Osteocyte (in vitro differentiated cells): ENCODE data around the gene MAP1B. TPM values are rescaled to one million over a fixed set of nuclear protein-coding genes. Genes with fewer than 3 reads are reported as not detected.

Experiments
- DNase-seq: peaks from one replicate; pipeline ENCODE4 v3.0.0; 2021; ENCODE audit warnings: mixed read lengths; ENCODE audit not compliant: unreplicated experiment; ENCODE audit errors: extremely low spot score
- H3K27ac Mint-ChIP-seq: one replicate; pipeline ENCODE4 v1.8.0; 2021; ENCODE audit warnings: mild to moderate bottlenecking, mixed read lengths; ENCODE audit not compliant: unreplicated experiment
- H3K27me3 Mint-ChIP-seq: one replicate; pipeline ENCODE4 v1.8.0; 2021; ENCODE audit warnings: mixed read lengths; ENCODE audit not compliant: unreplicated experiment
- H3K36me3 Mint-ChIP-seq: one replicate; pipeline ENCODE4 v1.8.0; 2021; ENCODE audit warnings: mixed read lengths; ENCODE audit not compliant: unreplicated experiment
- H3K4me1 Mint-ChIP-seq: one replicate; pipeline ENCODE4 v1.8.0; 2021; ENCODE audit warnings: mixed read lengths; ENCODE audit not compliant: unreplicated experiment
- H3K4me3 Mint-ChIP-seq: one replicate; pipeline ENCODE4 v1.8.0; 2021; ENCODE audit warnings: mild to moderate bottlenecking, moderate library complexity, mixed read lengths; ENCODE audit not compliant: unreplicated experiment
- H3K9me3 Mint-ChIP-seq: one replicate; pipeline ENCODE4 v1.8.0; 2021; ENCODE audit warnings: mixed read lengths; ENCODE audit not compliant: unreplicated experiment
- total RNA-seq: library from RNA; stranded (reverse); gene quantifications from 2 replicates; pipeline ENCODE4 v1.2.1, GENCODE V29; 2021
- TF ChIP-seq, protein P1 (sequence below): fragments of 200-600 bp; sonication (generic); IDR thresholded peaks from 2 replicates; pipeline ENCODE4 v1.5.0; 2021; ENCODE audit warnings: antibody characterized with exemption, mild to moderate bottlenecking, moderate library complexity

MAP1B gene
- total RNA-seq, 1 donor from 2014 or later = 189 TPM

DNA sequence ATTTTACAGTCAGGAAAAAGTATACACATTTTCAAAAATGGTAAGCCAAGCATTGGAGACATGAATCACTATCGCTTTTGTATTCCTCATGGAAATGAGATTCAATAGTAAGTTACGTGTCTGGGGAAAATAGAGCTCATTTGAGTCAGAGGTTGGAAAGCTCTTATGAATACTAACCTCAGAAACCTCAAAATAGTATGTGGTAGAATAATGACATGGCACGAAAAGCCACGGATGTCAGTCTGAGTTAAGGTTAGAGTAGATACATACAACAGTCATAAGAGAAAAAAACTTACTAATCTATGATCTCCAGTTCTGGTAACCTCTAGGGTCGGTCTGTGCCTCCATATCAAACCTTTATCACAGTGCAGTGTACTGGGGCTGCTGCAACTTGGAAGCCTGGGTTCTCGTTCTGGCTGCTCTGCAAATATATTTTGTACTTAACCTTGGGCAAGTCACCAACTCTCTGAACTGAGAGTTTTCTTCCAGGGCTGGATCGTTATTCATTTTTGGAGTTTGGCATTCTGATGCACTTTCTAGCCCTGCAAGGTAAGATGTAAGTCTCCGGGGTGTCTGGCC, 31.8 kb downstream of the MAP1B start:
- Mint-ChIP-seq H3K36me3 (peaks cover 42% of the 10 kb centered on the region), H3K27me3 (no peaks in the 10 kb centered on the region), H3K9me3 (no peaks in the 10 kb centered on the region), H3K4me3 (no peak overlapping the region), H3K4me1 (peaks cover 80% of the 10 kb centered on the region), H3K27ac (peak overlapping the region; percentile 84)
- TF ChIP-seq, protein P1, sequence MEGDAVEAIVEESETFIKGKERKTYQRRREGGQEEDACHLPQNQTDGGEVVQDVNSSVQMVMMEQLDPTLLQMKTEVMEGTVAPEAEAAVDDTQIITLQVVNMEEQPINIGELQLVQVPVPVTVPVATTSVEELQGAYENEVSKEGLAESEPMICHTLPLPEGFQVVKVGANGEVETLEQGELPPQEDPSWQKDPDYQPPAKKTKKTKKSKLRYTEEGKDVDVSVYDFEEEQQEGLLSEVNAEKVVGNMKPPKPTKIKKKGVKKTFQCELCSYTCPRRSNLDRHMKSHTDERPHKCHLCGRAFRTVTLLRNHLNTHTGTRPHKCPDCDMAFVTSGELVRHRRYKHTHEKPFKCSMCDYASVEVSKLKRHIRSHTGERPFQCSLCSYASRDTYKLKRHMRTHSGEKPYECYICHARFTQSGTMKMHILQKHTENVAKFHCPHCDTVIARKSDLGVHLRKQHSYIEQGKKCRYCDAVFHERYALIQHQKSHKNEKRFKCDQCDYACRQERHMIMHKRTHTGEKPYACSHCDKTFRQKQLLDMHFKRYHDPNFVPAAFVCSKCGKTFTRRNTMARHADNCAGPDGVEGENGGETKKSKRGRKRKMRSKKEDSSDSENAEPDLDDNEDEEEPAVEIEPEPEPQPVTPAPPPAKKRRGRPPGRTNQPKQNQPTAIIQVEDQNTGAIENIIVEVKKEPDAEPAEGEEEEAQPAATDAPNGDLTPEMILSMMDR = no peak
- no peak for DNase-seq

DNA sequence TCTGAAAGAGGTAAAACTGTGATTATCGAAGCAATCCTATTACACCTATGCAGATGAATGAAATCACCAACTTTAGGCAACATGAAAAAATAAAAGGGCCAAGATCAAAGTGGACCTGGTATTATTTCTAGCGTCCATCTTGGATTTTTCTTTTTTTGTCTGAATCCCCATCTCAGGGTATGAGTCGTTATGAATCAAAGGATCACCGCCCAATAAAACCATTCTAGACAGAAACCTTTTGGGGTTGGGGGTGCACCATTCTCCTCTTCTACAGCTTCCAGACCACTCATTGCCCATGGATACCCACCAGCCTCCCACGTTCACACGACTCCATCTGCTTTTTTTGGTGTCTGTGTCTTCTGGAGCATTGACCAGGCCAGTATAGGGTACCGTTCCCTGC, 33.4 kb downstream of the MAP1B start:
- Mint-ChIP-seq H3K4me1 (peaks cover 81% of the 10 kb centered on the region), H3K4me3 (no peak overlapping the region), H3K36me3 (peaks cover 48% of the 10 kb centered on the region), H3K27ac (peak overlapping the region; percentile 95), H3K9me3 (no peaks in the 10 kb centered on the region), H3K27me3 (no peaks in the 10 kb centered on the region)
- no peak for DNase-seq
- TF ChIP-seq, protein P1 = no peak

DNA sequence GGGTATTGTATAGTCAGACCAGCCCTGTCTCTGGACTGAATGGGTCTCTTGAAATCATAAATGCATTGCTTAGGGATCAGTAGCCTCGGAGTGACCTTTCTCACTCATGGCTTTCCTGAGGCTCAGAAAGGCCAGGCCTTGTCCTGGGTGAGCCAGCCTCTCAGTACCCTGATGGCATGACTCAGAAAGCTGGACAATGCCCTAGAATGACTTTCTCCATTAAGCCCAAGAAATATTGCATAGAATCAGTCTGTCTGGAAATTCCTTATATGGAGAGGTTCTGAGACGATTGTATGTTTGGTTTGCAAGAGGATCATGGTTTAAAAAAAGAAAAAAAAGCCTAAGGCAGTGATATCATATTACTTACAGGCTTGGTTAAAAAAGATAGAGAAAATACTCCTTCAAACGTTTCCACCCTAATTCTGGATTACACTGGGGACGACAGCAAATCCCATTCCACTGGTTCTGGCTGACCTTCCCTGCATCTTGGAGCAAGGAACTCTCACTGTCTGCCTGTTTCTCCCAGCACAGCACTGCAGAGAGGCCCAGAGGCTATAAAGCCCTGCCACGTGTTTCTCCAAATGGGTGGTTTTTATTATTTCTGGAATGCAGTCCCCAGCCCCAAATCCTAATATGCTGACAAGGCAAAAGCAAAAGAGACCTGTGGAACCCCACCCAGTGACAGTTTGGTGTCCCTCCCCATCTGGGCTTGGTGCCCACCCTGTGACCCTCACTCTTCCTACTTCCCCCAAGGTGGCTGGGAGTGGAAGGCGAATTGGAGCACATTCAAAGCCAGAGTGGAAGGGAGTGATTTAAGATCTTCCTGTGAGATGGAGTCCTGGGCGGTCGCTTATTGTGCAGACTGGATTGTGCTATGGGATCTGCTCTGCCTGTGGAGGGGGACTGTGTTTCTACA, 34.4 kb downstream of the MAP1B start:
- H3K4me1 Mint-ChIP-seq = peaks cover 85% of the 10 kb centered on the region

DNA sequence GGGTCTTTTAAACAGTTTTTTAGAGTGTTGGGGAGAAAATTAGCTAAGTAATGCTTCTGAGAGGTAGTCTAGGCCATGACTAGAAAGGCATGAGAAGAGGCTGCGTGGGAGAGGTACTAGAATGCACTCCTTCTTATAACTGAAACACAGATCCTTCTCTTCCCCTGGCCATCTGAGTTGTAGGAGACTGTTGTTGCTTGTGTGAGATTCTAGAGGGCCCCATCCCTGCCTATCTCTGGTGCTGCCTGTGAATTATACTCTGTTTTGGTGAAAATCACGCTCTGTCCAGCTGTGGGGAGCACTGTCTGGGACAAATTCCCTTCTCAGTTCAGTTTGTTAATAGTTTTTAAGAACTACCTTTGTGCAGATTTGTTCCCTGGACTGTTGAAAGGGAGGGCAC, 37.5 kb downstream of the MAP1B start:
- Mint-ChIP-seq H3K36me3 (peaks cover 49% of the 10 kb centered on the region), H3K4me3 (no peak overlapping the region), H3K9me3 (no peaks in the 10 kb centered on the region), H3K4me1 (peaks cover 65% of the 10 kb centered on the region), H3K27me3 (no peaks in the 10 kb centered on the region), H3K27ac (peak overlapping the region; percentile 63)
- TF ChIP-seq, protein P1 = no peak
- no peak for DNase-seq

More for the DNA sequence above, 34.4 kb downstream of the MAP1B start:
- H3K27ac Mint-ChIP-seq = peak overlapping the region; percentile 95
- peak; percentile 87 for DNase-seq
- H3K36me3 Mint-ChIP-seq = peaks cover 48% of the 10 kb centered on the region
- H3K4me3 Mint-ChIP-seq = peak overlapping the region; percentile 9
- no peaks in the 10 kb centered on the region for H3K27me3 Mint-ChIP-seq
- TF ChIP-seq, protein P1 = no peak
- H3K9me3 Mint-ChIP-seq = no peaks in the 10 kb centered on the region

DNA sequence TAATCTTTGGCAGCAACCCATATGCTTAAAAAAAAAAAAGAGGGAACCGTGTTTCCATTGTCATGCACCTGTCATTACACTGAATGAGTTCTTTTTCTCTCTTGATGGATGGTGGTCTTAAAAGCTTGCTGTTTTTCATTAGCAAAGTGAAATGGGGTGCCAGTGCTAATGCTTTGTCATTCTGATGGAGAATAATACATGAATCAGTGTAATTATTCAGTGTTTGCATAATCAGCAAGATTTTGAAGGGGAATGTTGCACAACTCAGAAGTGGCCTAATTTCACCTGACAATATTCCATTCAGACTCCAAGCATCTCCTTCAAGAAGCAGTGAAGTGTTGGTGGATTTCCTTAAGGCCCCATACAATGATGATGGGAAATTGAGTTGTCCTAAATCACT, 38.1 kb downstream of the MAP1B start:
- TF ChIP-seq, protein P1 = no peak
- H3K4me1 Mint-ChIP-seq = peaks cover 69% of the 10 kb centered on the region
- H3K9me3 Mint-ChIP-seq = no peaks in the 10 kb centered on the region
- H3K27ac Mint-ChIP-seq = peak overlapping the region; percentile 63
- peaks cover 48% of the 10 kb centered on the region for H3K36me3 Mint-ChIP-seq
- no peak for DNase-seq
- H3K27me3 Mint-ChIP-seq = no peaks in the 10 kb centered on the region
- H3K4me3 Mint-ChIP-seq = no peak overlapping the region
